Measurements from ENCODE around the gene EMD. TPM values are rescaled to one million over a fixed set of nuclear protein-coding genes. Genes with fewer than 3 reads are reported as not detected.
"Not testable (repeated sequence)": the region's sequence is repeated elsewhere in the genome, so short reads cannot be mapped to it uniquely, and the experiment has no call there.

The EMD gene
- total RNA-seq, 1 experiment from 2014 or later, result 49.8 TPM

- in situ Hi-C loops (cut with HindIII; ENCODE audit: low sequenced_read_pairs), result no loop called here
- DNase-seq (ENCODE audit: low spot score), result peak; percentile 11
These were observed 5.3 kb downstream of the EMD start for GRCh38 chrX:154384284-154384892.

- DNase-seq (ENCODE audit: low spot score); in situ Hi-C loops (cut with HindIII; ENCODE audit: low sequenced_read_pairs): not testable (repeated sequence)
These were observed 9.0 kb downstream of the EMD start for GRCh38 chrX:154388094-154388493.

- in situ Hi-C loops (cut with HindIII; ENCODE audit: low sequenced_read_pairs), result not testable (repeated sequence)
These were observed 9.6 kb downstream of the EMD start for GRCh38 chrX:154388649-154389048.

GRCh38 chrX:154389812-154390747 lies 11.0 kb downstream of the EMD start:
- in situ Hi-C loops (cut with HindIII; ENCODE audit: low sequenced_read_pairs); DNase-seq (ENCODE audit: low spot score): not testable (repeated sequence)

More at GRCh38 chrX:154388649-154389048, 9.6 kb downstream of the EMD start:
- not testable (repeated sequence) for DNase-seq (ENCODE audit: low spot score)

GRCh38 chrX:154396363-154396762 lies 17.3 kb downstream of the EMD start:
- in situ Hi-C loops (cut with HindIII; ENCODE audit: low sequenced_read_pairs); DNase-seq (ENCODE audit: low spot score): not testable (repeated sequence)

GRCh38 chrX:154396973-154397887 lies 18.1 kb downstream of the EMD start:
- in situ Hi-C loops (cut with HindIII; ENCODE audit: low sequenced_read_pairs), result no loop called here
- peak; percentile 55 for DNase-seq (ENCODE audit: low spot score)

DNA sequence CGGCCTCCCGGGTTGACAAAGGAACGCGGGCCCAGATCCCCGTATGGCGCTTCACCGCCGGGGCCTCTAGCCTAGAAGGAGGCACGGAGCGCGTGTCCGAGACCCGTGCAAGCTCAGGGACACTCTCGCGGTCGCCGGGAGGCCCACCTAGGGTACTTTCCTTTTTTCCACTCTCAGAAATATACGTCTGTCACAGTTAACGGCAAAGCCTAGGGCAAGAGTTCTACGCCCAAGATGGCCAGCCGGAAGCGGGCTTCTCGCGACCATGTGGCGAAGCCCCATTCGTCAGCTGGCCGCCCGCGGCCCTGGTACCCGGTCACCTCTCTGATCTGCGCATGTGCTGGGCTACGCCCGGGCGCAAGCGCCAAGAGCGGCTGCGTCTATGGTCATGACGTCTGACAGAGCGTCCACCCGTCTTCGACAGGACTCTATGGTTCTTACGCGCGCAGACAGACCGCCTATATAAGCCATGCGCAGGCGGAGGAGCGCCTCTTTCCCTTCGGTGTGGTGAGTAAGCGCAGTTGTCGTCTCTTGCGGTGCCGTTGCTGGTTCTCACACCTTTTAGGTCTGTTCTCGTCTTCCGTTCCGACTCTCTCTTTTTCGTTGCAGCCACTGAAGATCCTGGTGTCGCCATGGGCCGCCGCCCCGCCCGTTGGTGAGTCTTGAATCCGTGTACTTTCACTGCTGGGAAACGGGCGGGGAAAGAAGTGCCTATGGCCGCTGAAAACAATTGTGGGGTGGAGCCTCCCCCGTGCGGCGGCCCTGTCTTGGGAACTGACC lies 19.0 kb downstream of the EMD start, which contains the start of gene RPL10:
Gene RPL10 (plus strand): TSS at position 490 of the 780 bp plus-strand sequence. CDS start 143 bp downstream, at position 633.
- in situ Hi-C loops (cut with HindIII; ENCODE audit: low sequenced_read_pairs), result no loop called here
- peak; percentile 94 for DNase-seq (ENCODE audit: low spot score)

- in situ Hi-C loops (cut with HindIII; ENCODE audit: low sequenced_read_pairs), result no loop called here
- peak; percentile 82 for DNase-seq (ENCODE audit: low spot score)
These were observed 19.8 kb downstream of the EMD start for GRCh38 chrX:154398668-154399526.

- DNase-seq (ENCODE audit: low spot score), result no peak
- in situ Hi-C loops (cut with HindIII; ENCODE audit: low sequenced_read_pairs), result no loop called here
These were observed 20.7 kb downstream of the EMD start for GRCh38 chrX:154399527-154400368.

DNA sequence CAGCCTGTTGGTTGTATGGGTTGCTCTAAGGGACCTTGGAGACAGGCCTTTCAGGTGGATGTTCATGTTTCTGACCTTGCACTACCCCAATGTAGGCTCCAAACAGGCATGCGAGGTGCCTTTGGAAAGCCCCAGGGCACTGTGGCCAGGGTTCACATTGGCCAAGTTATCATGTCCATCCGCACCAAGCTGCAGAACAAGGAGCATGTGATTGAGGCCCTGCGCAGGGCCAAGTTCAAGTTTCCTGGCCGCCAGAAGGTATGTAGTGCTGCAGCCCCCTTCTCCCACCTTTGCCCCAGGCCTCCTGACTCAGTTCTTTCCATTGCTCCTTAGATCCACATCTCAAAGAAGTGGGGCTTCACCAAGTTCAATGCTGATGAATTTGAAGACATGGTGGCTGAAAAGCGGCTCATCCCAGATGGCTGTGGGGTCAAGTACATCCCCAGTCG lies 21.3 kb downstream of the EMD start:
- DNase-seq (ENCODE audit: low spot score); in situ Hi-C loops (cut with HindIII; ENCODE audit: low sequenced_read_pairs): not testable (repeated sequence)

DNA sequence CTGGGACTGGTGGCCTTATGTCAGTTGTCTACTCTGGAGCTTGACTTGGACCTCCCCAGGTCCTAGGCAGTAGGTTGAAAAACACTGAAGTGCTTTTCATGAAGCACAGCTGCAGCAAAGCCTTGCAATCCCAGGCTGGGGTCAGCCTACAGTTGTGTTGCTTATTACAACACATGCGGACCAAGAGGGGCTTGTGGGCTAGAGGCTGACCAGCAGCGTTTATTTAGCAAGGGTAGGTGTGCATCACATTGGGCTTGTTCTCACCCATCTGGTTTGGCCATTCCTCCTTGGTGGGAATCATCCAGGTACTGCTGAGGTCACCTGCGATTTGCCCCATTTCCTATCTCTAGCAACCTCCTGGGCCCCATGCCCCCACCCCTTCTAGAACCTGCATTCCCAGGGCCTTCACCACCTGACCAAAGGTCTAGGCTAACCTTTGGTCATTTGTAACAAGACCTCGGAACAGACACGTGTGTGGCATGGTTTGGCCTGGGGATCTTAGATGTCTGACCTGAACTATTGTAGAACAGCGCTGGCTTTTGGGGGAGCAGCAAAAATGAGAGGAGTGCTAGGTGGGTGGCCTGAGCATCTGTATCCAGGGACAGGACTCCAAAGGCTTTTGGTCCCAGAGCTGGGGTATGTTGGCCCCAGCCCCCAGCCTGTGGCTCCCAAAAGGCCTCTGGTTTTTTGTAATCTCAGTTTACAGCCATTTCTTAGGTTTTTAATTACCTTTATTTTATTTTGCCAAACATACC lies 22.1 kb downstream of the EMD start:
- in situ Hi-C loops (cut with HindIII; ENCODE audit: low sequenced_read_pairs), result no loop called here
- no peak for DNase-seq (ENCODE audit: low spot score)

DNA sequence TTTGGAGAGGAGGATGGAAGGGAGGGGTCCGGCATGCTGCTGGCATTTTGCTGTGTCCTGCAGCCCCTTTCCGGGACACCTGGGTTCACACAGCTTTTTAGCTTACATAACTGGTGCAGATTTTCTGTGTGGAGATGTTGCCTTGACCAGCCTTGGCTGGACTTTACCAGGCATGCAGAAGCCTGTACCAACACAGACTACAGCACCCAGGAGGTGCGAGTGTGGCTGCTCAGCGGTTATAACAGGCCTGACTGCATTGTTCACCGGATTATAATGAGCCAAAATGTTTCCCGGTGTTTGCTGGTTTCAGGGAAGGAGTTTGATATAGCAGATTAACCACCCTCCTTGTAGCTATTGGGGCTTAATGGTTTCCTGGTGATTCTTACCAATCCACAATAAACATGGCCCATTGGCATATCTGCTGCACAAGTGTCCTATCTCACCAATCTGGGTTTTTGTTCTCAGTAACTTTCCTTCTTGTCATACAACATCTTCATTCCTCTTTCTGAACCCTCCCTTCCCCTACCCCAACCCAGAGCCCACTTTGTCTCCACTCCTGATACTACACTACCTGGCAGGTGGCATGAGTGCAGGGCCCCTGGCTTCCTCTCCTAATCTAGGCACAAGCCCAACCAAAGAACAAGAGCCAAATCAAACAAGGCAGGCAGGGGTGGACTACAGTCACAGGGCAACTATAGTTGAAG lies 23.0 kb downstream of the EMD start:
- in situ Hi-C loops (cut with HindIII; ENCODE audit: low sequenced_read_pairs), result no loop called here
- DNase-seq (ENCODE audit: low spot score), result no peak

DNA sequence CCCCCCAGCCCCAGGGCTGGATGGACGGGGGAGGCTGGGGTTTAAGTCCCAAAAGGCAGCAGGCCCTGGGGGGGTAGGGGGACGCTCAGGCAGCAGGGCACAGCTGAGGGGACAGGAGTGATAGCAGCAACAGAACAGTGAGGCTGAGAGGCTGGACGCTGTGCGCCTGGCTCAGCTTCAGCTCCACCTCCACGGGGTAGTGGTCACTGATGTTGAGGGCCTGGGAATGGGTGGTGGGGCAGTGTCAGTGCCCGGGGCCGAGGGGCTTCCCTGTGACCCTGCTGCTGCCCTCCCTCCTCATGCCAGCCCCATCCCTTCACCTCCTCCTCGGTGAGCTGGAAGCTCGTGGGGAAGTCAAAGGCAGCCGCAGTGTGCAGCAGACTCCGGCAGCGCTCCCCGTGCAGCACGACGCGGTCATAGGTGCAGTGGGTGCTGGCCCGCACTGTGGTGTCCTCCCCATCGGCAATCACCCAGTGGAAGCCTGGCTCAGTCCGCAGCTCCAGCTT lies 23.6 kb downstream of the EMD start:
- no peak for DNase-seq (ENCODE audit: low spot score)
- in situ Hi-C loops (cut with HindIII; ENCODE audit: low sequenced_read_pairs), result no loop called here

GRCh38 chrX:154403192-154403591 lies 24.1 kb downstream of the EMD start:
- in situ Hi-C loops (cut with HindIII; ENCODE audit: low sequenced_read_pairs), result no loop called here
- DNase-seq (ENCODE audit: low spot score), result no peak

GRCh38 chrX:154403858-154404257 lies 24.8 kb downstream of the EMD start:
- no peak for DNase-seq (ENCODE audit: low spot score)
- in situ Hi-C loops (cut with HindIII; ENCODE audit: low sequenced_read_pairs), result no loop called here

All from G401 (cell line).